Placental epithelial cell (primary cell): ENCODE results near the gene TPK1. TPM values are rescaled to one million over a fixed set of nuclear protein-coding genes. Genes with fewer than 3 reads are reported as not detected.

Source experiments
- small RNA-seq: library from RNA; depleted of rRNA; stranded (forward); fragments of <200 nt; gene quantifications from one replicate; pipeline ENCODE3, GENCODE V24; 2012
- total RNA-seq: library from RNA; depleted of rRNA; stranded (reverse); fragments of >200 nt; gene quantifications from 2 replicates; pipeline ENCODE4 v1.2.3, GENCODE V29; 2012

The TPK1 gene
- total RNA-seq, result 1.4 and 2.7 TPM in 2 replicates

DNA sequence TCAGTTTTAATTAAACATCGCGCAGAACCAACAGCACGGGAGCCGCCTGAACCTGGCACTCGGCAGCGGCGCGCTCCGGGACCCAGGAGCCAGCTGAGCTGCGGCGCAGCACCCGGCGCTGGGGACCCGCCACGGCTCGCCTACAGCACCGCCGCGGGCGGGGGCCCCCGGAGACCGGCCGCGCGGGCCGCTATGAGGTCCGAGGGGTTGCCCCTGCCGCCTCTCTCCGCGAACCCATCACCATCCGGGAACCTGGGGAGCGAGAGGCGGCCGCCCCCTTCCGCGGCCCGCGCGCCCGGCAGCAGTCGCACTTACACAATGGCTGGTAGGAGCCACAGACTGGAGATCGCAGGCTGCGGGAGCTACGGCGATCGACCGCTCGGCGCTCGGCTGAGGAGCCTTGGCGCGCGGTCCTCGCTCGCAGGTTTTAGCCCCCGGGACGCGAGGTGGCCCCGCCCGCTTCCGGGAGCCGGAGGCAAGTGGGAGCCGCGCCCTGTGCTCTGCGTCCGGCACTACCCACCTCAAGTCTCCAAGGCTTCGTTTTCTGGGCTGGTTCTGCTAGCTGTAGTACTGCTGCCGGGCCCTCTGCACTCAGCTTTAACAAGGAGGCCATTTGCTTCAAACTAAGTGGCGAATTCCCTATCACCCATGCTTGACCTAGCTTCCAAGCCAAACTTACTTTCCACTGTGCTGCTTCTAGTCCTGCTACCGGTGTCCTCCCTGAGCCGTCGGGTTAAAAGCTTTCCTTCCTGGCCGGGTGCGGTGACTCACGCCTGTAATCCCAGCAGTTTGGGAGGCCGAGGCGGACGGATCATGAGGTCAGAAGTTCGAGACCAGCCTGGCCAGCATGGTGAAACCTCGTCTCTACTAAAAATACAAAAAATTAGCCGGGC, at the start of gene TPK1:
TSS of gene TPK1 (minus strand) at position 402 of the 893 bp plus-strand sequence. CDS start 451 bp downstream, outside the sequence.

DNA sequence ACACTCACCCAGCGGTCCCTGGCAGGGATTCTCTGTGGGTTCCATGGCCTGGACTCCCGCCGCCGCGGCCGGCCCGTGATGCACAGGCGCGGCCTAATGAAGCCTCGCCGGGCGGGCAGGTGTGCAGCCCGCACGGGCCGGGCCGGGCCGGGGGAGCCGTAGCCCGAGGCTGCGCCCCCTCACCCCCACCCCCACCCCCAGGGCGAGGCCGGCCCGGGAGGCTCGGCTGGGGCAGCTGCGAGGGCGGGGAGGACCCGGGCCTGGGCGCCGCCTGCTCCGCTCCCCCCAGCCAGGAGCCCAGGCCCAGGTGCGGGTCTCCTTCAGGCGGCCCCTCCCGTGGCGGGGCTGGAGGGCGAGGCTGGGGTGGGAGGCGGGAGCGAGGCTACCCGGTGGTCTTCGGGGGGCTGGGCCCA, 432.2 kb downstream of the TPK1 start, which contains the start of gene NOBOX:
TSS of gene NOBOX (minus strand) at position 45 of the 413 bp plus-strand sequence.

Small RNA genes within 50 kb of the gene (small RNA-seq; reads per million reads assigned to genes)
- gene RNU6ATAC40P, result not detected
